ENCODE measurements around the gene GCLC.

The GCLC gene

GRCh38 chr6:53547811-53548496 lies 3.1 kb upstream of the GCLC start:
- peak; percentile 89 for DNase-seq (ENCODE audit: extremely low spot score)
- ChIA-PET POLR2A (interaction anchor here (1.0 to 1.5 kb wide), 3 partner anchors 16 to 87 kb away, joined by 3 to 4 read pairs (median 3); no protein-coding TSS in a partner anchor), CTCF (interaction anchor here (0.6 to 0.9 kb wide), 4 partner anchors 14 to 178 kb away, joined by 3 read pairs; no protein-coding TSS in a partner anchor)
- TF ChIP-seq CTBP1 (IDR thresholded peaks at IDR 0.05; ENCODE audit: borderline replicate concordance) (peak; percentile 43; the same call in 1 of the 2 replicates), FOXM1 (IDR thresholded peaks at IDR 0.05; ENCODE audit: borderline replicate concordance) (peak; percentile 83), FOXK2 (IDR thresholded peaks at IDR 0.05) (peak; percentile 82), FOXA1 (IDR thresholded peaks at IDR 0.05) (no peak), SP1 (IDR thresholded peaks at IDR 0.05) (peak; percentile 31; the same call in 1 of the 2 replicates), TARDBP (IDR thresholded peaks at IDR 0.05) (peak; percentile 81), LEF1 (IDR thresholded peaks at IDR 0.05; ENCODE audit: borderline replicate concordance) (no peak), L3MBTL2 (conservative IDR thresholded peaks at IDR 0.05) (peak; percentile 84)

- DNase-seq (ENCODE audit: extremely low spot score): no peak
- TF ChIP-seq NFRKB (IDR thresholded peaks at IDR 0.05) (no peak), HDGF (IDR thresholded peaks at IDR 0.05; ENCODE audit: borderline replicate concordance) (no peak), ARNT (IDR thresholded peaks at IDR 0.05) (no peak), SUZ12 (IDR thresholded peaks at IDR 0.05) (no peak), LEF1 (IDR thresholded peaks at IDR 0.05; ENCODE audit: borderline replicate concordance) (no peak), FOXA1 (IDR thresholded peaks at IDR 0.05) (no peak), PKNOX1 (IDR thresholded peaks at IDR 0.05) (no peak), L3MBTL2 (conservative IDR thresholded peaks at IDR 0.05) (no peak), ZNF384 (IDR thresholded peaks at IDR 0.05) (no peak), CTBP1 (IDR thresholded peaks at IDR 0.05; ENCODE audit: borderline replicate concordance) (no peak), BHLHE40 (IDR thresholded peaks at IDR 0.05; ENCODE audit: borderline replicate concordance) (no peak), FOXM1 (IDR thresholded peaks at IDR 0.05; ENCODE audit: borderline replicate concordance) (no peak), SP1 (IDR thresholded peaks at IDR 0.05) (no peak), FOXK2 (IDR thresholded peaks at IDR 0.05) (no peak), TARDBP (IDR thresholded peaks at IDR 0.05) (no peak), ELF4 (IDR thresholded peaks at IDR 0.05) (no peak)
- POLR2A ChIA-PET: interaction anchor here (1.0 to 1.5 kb wide), 2 partner anchors 17 to 23 kb away, joined by 3 to 4 read pairs; no protein-coding TSS in a partner anchor
- CTCF ChIA-PET: interaction anchor here (0.6 to 0.9 kb wide), 3 partner anchors 13 to 179 kb away, joined by 3 read pairs; no protein-coding TSS in a partner anchor
Measured at GRCh38 chr6:53547166-53547810, 2.4 kb upstream of the GCLC start.

GRCh38 chr6:53546281-53546680 lies 1.4 kb upstream of the GCLC start:
- TF ChIP-seq BHLHE40 (IDR thresholded peaks at IDR 0.05; ENCODE audit: borderline replicate concordance): no peak
- no peak for TF ChIP-seq FOXM1 (IDR thresholded peaks at IDR 0.05; ENCODE audit: borderline replicate concordance)
- no peak for TF ChIP-seq L3MBTL2 (conservative IDR thresholded peaks at IDR 0.05)
- no peak for TF ChIP-seq FOXA1 (IDR thresholded peaks at IDR 0.05)
- TF ChIP-seq ELF4 (IDR thresholded peaks at IDR 0.05): no peak
- no peak for TF ChIP-seq LEF1 (IDR thresholded peaks at IDR 0.05; ENCODE audit: borderline replicate concordance)
- no peak for TF ChIP-seq SUZ12 (IDR thresholded peaks at IDR 0.05)
- CTCF ChIA-PET: no interaction called here
- no peak for DNase-seq (ENCODE audit: extremely low spot score)
- POLR2A ChIA-PET: no interaction called here

GRCh38 chr6:53544217-53544469 lies 758 bp downstream of the GCLC start:
- POLR2A ChIA-PET: interaction anchor here (0.6 to 1.5 kb wide), 3 partner anchors 14 to 184 kb away, joined by 3 to 5 read pairs (median 4); no protein-coding TSS in a partner anchor
- TF ChIP-seq L3MBTL2 (conservative IDR thresholded peaks at IDR 0.05): peak; percentile 67; the same call in 1 of the 2 replicates
- no peak for TF ChIP-seq ARNT (IDR thresholded peaks at IDR 0.05)
- TF ChIP-seq FOXM1 (IDR thresholded peaks at IDR 0.05; ENCODE audit: borderline replicate concordance): no peak
- no peak for TF ChIP-seq TARDBP (IDR thresholded peaks at IDR 0.05)
- DNase-seq (ENCODE audit: extremely low spot score): no peak
- CTCF ChIA-PET: interaction anchor here (0.6 to 1.3 kb wide), 2 partner anchors 47 to 108 kb away, joined by 3 to 4 read pairs; no protein-coding TSS in a partner anchor

- no peak for DNase-seq (ENCODE audit: extremely low spot score)
- ChIA-PET CTCF (interaction anchor here (0.6 to 1.5 kb wide), 6 partner anchors 10 to 1285 kb away, joined by 3 to 4 read pairs (median 4); no protein-coding TSS in a partner anchor), POLR2A (interaction anchor here (0.6 to 1.5 kb wide), 3 partner anchors 13 to 185 kb away, joined by 3 to 5 read pairs (median 4); no protein-coding TSS in a partner anchor)
- TF ChIP-seq NFRKB (IDR thresholded peaks at IDR 0.05) (no peak), FOXK2 (IDR thresholded peaks at IDR 0.05) (no peak), PKNOX1 (IDR thresholded peaks at IDR 0.05) (0 out of 2 replicates have a peak, but pooled peaks have one; percentile 5), ZNF384 (IDR thresholded peaks at IDR 0.05) (0 out of 2 replicates have a peak, but pooled peaks have one; percentile 25)
Measured at GRCh38 chr6:53543359-53544216, 1.3 kb downstream of the GCLC start.

GRCh38 chr6:53541900-53542299 lies 3.0 kb downstream of the GCLC start:
- TF ChIP-seq FOXK2 (IDR thresholded peaks at IDR 0.05) (no peak), PKNOX1 (IDR thresholded peaks at IDR 0.05) (no peak), SUZ12 (IDR thresholded peaks at IDR 0.05) (no peak), BHLHE40 (IDR thresholded peaks at IDR 0.05; ENCODE audit: borderline replicate concordance) (no peak), ZNF384 (IDR thresholded peaks at IDR 0.05) (no peak), TARDBP (IDR thresholded peaks at IDR 0.05) (no peak)
- no peak for DNase-seq (ENCODE audit: extremely low spot score)
- ChIA-PET POLR2A (no interaction called here), CTCF (interaction anchor here (0.7 to 1.2 kb wide), 3 partner anchors 17 to 193 kb away, joined by 3 to 4 read pairs (median 3); no protein-coding TSS in a partner anchor)
